ENCODE results near the gene ATIC. TPM values are rescaled to one million over a fixed set of nuclear protein-coding genes. Genes with fewer than 3 reads are reported as not detected.

ATIC gene
- total RNA-seq, 4 donors from 2014 or later = 35.1 to 88.6 (median 60.7) TPM

GRCh38 chr2:215392164-215392563 lies 80.3 kb downstream of the ATIC start:
- DNase-seq = no peak
- in situ Hi-C loops (cut with MboI; ENCODE audit: low pct_ligation_motif_present in 1 of 4, low pct_unique_long_range_greater_than_20kb in 1 of 4, low sequenced_read_pairs in 3 of 4) = no loop called here
- Histone ChIP-seq H3K9me3 (no peaks in the 10 kb centered on the region), H3K36me3 (peaks cover 0 to 5% (median 0%) of the 10 kb centered on the region in 4 donors), H3K4me3 (no peak overlapping the region), H3K27me3 (no peaks in the 10 kb centered on the region), H3K4me1 (peaks cover 0 to 4% (median 0%) of the 10 kb centered on the region in 4 donors), H3K27ac (no peak overlapping the region)
- TF ChIP-seq CTCF (IDR thresholded peaks at IDR 0.05) (no peak), POLR2AphosphoS5 (IDR thresholded peaks at IDR 0.05) (no peak), EP300 (IDR thresholded peaks at IDR 0.05; ENCODE audit: low read depth) (no peak), POLR2A (IDR thresholded peaks at IDR 0.05) (no peak)
- intact Hi-C loops (cut with DNase I; ENCODE audit: low total_unique reads) = no loop called here

GRCh38 chr2:215392687-215393270 lies 80.9 kb downstream of the ATIC start:
- no peaks in the 10 kb centered on the region for H3K9me3 ChIP-seq
- TF ChIP-seq POLR2AphosphoS5 (IDR thresholded peaks at IDR 0.05) (no peak), EP300 (IDR thresholded peaks at IDR 0.05; ENCODE audit: low read depth) (no peak), POLR2A (IDR thresholded peaks at IDR 0.05) (no peak), CTCF (IDR thresholded peaks at IDR 0.05) (no peak)
- DNase-seq = no peak
- WGBS, 2 donors (ENCODE audit: low coverage in 1 of 2) = 91 to 100% methylated on average over 7 to 12 of the region's 12 CpGs
- H3K27me3 ChIP-seq = no peaks in the 10 kb centered on the region
- peaks cover 0 to 5% (median 0%) of the 10 kb centered on the region in 4 donors for H3K36me3 ChIP-seq
- H3K4me3 ChIP-seq = no peak overlapping the region
- in situ Hi-C loops (cut with MboI; ENCODE audit: low pct_ligation_motif_present in 1 of 4, low pct_unique_long_range_greater_than_20kb in 1 of 4, low sequenced_read_pairs in 3 of 4) = no loop called here
- intact Hi-C loops (cut with DNase I; ENCODE audit: low total_unique reads) = no loop called here
- no peak overlapping the region for H3K27ac ChIP-seq
- H3K4me1 ChIP-seq = peaks cover 0 to 5% (median under 1%) of the 10 kb centered on the region in 4 donors

GRCh38 chr2:215394102-215394805 lies 82.4 kb downstream of the ATIC start:
- peaks cover 0 to 5% (median 0%) of the 10 kb centered on the region in 4 donors for H3K36me3 ChIP-seq
- TF ChIP-seq POLR2A (IDR thresholded peaks at IDR 0.05) (no peak), EP300 (IDR thresholded peaks at IDR 0.05; ENCODE audit: low read depth) (no peak), POLR2AphosphoS5 (IDR thresholded peaks at IDR 0.05) (no peak), CTCF (IDR thresholded peaks at IDR 0.05) (no peak)
- no peak overlapping the region for H3K4me3 ChIP-seq
- no peak overlapping the region for H3K27ac ChIP-seq
- in situ Hi-C loops (cut with MboI; ENCODE audit: low pct_ligation_motif_present in 1 of 4, low pct_unique_long_range_greater_than_20kb in 1 of 4, low sequenced_read_pairs in 3 of 4) = no loop called here
- 72 to 74% methylated on average over 4 to 7 of the region's 7 CpGs for WGBS, 2 donors (ENCODE audit: low coverage in 1 of 2)
- no peaks in the 10 kb centered on the region for H3K9me3 ChIP-seq
- no peak for DNase-seq
- no peaks in the 10 kb centered on the region for H3K27me3 ChIP-seq
- intact Hi-C loops (cut with DNase I; ENCODE audit: low total_unique reads) = no loop called here
- H3K4me1 ChIP-seq = peaks cover 0 to 11% (median 2%) of the 10 kb centered on the region in 4 donors

- Histone ChIP-seq H3K4me3 (no peak overlapping the region), H3K9me3 (no peaks in the 10 kb centered on the region), H3K4me1 (peaks cover 0 to 11% (median 2%) of the 10 kb centered on the region in 4 donors), H3K36me3 (peaks cover 0 to 5% (median 0%) of the 10 kb centered on the region in 4 donors), H3K27me3 (no peaks in the 10 kb centered on the region), H3K27ac (peak overlapping the region in 2 of 4 donors; percentile 7 to 36)
- TF ChIP-seq CTCF (IDR thresholded peaks at IDR 0.05) (no peak), EP300 (IDR thresholded peaks at IDR 0.05; ENCODE audit: low read depth) (no peak), POLR2A (IDR thresholded peaks at IDR 0.05) (no peak), POLR2AphosphoS5 (IDR thresholded peaks at IDR 0.05) (no peak)
- in situ Hi-C loops (cut with MboI; ENCODE audit: low pct_ligation_motif_present in 1 of 4, low pct_unique_long_range_greater_than_20kb in 1 of 4, low sequenced_read_pairs in 3 of 4) (no loop called here), intact Hi-C loops (cut with DNase I; ENCODE audit: low total_unique reads) (no loop called here)
- WGBS, 2 donors (ENCODE audit: low coverage in 1 of 2) = 62 to 74% methylated on average over 5 of the region's 5 CpGs
- DNase-seq = no peak
Observed at GRCh38 chr2:215395687-215396460, 84.0 kb downstream of the ATIC start.
